Measurements from ENCODE around the gene CERS1.

CERS1 gene

DNA sequence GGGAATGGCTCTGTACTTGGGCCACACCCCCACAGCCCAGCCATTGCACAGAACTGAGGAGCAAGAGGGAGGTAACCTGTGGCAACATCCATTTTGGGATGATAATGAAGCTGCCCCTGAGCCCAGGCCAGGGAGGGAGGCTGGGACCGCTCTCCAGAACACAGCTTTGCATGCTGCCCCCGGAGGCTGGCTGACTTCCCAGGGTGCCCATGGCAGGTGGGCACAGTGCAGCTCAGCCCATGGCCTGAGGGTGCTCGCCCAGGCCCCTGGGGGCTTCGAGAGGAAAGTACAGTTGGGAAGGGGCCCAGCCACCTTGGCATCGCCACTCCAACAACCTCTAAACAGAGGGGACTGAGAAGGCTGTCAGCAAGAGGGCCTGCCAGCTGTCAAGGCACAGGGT lies 17.5 kb upstream of the CERS1 start:
- peak overlapping the region; percentile 1; the same call in 1 of the 2 replicates for H3K27ac ChIP-seq
- ChIA-PET CTCF (no interaction called here), POLR2A (ENCODE audit: low non-redundant PET) (no interaction called here)
- TF ChIP-seq, protein P1, sequence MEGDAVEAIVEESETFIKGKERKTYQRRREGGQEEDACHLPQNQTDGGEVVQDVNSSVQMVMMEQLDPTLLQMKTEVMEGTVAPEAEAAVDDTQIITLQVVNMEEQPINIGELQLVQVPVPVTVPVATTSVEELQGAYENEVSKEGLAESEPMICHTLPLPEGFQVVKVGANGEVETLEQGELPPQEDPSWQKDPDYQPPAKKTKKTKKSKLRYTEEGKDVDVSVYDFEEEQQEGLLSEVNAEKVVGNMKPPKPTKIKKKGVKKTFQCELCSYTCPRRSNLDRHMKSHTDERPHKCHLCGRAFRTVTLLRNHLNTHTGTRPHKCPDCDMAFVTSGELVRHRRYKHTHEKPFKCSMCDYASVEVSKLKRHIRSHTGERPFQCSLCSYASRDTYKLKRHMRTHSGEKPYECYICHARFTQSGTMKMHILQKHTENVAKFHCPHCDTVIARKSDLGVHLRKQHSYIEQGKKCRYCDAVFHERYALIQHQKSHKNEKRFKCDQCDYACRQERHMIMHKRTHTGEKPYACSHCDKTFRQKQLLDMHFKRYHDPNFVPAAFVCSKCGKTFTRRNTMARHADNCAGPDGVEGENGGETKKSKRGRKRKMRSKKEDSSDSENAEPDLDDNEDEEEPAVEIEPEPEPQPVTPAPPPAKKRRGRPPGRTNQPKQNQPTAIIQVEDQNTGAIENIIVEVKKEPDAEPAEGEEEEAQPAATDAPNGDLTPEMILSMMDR (conservative IDR thresholded peaks at IDR 0.05; ENCODE audit: low read depth): no peak
- DNase-seq (ENCODE audit: low spot score): no peak

DNA sequence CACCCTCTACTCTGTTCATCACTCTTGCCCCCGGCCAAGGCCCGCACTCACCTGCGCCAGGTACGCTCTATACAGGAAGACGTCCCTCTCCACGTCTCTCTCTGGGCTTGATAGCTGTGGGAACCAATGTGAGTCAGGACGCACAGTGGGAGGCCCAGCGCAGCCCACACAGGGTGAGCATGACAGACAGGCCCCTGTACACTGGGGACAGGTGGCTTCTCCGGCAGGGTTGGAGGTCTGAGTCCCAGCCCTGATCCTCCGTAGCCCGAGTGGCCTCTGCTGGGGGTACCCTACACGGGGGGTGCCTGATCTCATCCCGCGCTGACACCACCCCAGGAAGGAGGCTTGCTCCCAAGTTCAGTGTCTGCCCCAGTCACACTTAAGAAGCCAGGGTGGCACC lies 17.0 kb upstream of the CERS1 start:
- CTCF ChIA-PET: no interaction called here

DNA sequence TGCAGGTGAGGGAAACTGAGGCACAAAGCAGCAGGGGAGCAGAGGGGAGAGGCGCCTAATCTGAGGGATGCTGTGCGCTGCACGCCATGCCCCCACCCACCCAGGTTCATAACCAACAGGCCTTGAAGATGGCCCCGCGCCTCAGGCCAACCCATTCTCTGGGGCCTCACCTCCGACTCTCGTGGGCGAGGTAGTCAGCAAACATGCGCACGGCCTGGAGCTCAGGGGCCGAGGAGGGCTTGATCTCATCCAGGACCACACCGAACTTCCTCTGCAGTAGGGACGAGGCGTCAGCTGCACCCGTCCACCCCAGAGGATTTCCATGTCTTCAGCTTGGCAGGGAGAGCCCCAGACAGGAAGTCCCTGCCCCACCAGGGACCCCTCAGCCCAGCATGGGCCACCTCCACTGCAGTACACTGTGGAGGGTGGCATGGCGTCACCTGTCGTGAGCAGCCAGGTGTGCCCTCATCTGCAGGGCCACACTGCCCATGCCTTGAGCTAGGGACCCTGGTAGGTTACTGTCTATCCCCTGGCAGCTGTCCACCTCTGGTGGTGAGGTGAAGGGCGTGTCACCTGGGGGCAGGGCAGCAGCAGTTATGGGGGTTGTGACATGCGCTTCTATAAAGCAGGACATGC lies 15.0 kb upstream of the CERS1 start:
- DNase-seq (ENCODE audit: low spot score): no peak
- TF ChIP-seq, protein P1 (conservative IDR thresholded peaks at IDR 0.05; ENCODE audit: low read depth): no peak
- ChIA-PET CTCF (interaction anchor here (0.6 kb wide), 1 partner anchor 12 kb away, joined by 3 read pairs; no protein-coding TSS in a partner anchor), POLR2A (ENCODE audit: low non-redundant PET) (no interaction called here)
- H3K27ac ChIP-seq: 0 out of 2 replicates have a peak overlapping the region, but pooled peaks have one; percentile 9

More for the DNA sequence above, 17.0 kb upstream of the CERS1 start:
- TF ChIP-seq, protein P1 (conservative IDR thresholded peaks at IDR 0.05; ENCODE audit: low read depth): no peak
- DNase-seq (ENCODE audit: low spot score): no peak
- POLR2A ChIA-PET (ENCODE audit: low non-redundant PET): interaction anchor here (0.6 kb wide), 1 partner anchor 35 kb away, joined by 3 read pairs; no protein-coding TSS in a partner anchor
- peak overlapping the region; percentile 1; the same call in 1 of the 2 replicates for H3K27ac ChIP-seq

DNA sequence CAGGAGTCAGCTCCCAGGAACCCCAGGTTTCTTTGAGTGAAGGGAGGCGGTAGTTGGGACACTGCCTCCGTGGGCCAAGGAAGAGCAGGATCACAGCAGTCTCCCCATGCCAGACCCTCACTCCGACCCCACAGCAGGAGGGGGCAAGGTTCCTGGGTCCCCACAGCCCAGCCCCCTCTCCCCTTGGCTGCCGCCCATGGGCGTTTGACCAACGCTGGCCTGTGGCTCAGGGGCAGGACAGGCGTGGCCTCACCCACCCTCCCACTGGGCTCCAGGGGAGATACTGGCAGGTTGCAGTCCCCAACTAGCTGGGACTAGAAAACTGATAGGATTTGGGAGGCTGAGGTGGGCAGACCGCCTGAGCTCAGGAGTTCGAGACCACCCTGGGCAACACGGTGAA lies 14.1 kb upstream of the CERS1 start:
- POLR2A ChIA-PET (ENCODE audit: low non-redundant PET): no interaction called here
- DNase-seq (ENCODE audit: low spot score): no peak
- CTCF ChIA-PET: no interaction called here

DNA sequence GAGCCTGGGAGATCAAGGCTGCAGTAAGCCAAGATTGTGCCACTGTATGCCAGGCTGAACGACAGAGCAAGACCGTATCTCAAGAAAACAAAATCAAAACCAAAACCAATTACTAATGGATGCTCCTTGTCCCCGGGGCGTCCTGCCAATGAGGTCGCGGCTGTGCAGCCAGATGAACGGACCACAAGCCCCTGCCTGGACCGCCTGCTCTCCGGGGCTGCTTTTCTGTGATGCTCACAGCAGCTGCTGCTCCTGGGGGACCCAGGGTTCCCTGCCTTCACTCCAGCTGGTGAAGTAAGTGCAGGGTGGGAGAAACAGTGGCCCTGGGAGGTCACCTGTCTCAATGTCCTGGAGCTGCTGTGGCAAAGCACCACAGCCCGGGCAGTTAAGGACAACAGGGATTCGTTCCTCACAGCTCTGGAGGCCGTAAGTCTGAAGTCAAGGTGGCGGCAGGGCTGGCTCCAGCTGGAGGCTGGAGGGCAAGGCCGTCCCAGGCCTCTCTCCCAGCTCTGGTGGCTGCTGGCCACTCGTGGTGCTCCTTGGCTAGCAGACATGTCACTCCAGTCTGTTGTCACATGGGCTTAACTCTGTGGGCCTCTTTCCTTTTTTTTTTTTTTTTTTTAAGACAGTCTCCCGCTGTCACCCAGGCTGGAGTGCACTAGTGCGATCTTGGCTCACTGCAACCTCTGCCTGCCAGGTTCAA lies 13.1 kb upstream of the CERS1 start:
- ChIA-PET CTCF (interaction anchor here (0.6 to 0.7 kb wide), 2 partner anchors 128 to 453 kb away, joined by 3 to 4 read pairs; no protein-coding TSS in a partner anchor), POLR2A (ENCODE audit: low non-redundant PET) (no interaction called here)
- DNase-seq (ENCODE audit: low spot score): no peak
- TF ChIP-seq, protein P1 (conservative IDR thresholded peaks at IDR 0.05; ENCODE audit: low read depth): no peak
- peak overlapping the region; percentile 29; the same call in 1 of the 2 replicates for H3K27ac ChIP-seq

More for the DNA sequence above, 14.1 kb upstream of the CERS1 start:
- no peak overlapping the region for H3K27ac ChIP-seq
- TF ChIP-seq, protein P1 (conservative IDR thresholded peaks at IDR 0.05; ENCODE audit: low read depth): no peak

DNA sequence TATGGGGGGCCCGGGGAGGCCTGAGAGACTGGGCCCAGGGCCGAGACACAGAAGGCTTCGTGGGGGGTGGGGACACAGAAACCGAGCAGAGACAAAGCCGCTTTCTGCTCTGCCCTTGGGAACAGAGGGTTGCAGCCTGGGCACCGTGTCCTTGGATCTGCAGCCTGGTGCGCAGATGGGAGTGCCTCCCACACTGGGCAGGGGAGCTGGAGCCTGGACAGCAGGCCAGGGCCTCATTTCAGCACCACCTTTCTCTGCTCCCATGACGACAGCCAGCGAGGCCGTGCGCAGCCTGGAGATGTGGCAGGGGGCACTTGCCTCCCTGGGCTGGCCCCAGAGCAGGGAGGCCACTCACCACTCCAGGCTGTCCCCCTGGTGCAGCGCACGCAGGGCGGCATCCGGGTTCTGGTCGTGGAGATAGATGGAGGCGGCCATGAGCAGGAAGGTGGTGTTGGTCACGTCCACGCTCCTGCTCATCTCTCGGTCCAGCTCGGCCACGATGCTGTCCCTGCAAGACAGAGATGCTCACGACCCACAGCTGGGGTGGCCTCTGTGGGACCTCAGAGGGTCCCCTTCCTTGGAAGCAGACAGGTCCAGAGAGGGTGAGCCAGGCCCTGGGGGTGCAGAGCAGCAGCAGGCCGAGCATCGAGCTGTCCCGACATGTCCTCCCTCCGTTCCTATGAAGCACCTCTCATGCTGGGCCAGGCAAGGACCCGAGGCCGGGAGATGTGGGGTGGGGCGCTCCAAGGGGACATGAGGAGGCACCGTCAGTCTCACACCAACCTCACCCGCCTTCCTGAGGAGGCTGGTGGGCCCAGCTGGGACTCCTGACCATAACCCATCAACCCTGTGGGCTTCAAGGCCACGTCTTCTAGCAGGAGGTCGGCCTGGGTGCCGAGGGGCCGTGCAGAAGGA lies 10.9 kb upstream of the CERS1 start:
- peak overlapping the region; percentile 23 for H3K27ac ChIP-seq
- ChIA-PET POLR2A (ENCODE audit: low non-redundant PET) (no interaction called here), CTCF (interaction anchor here (0.6 to 0.7 kb wide), 2 partner anchors 25 to 32 kb away, joined by 3 to 5 read pairs; no protein-coding TSS in a partner anchor)
- TF ChIP-seq, protein P1 (conservative IDR thresholded peaks at IDR 0.05; ENCODE audit: low read depth): no peak
- no peak for DNase-seq (ENCODE audit: low spot score)
